Transverse colon (tissue), 3 donors: Measurements from ENCODE around the gene TRABD2B.

Experiments
- POLR2A ChIP-seq: fragments of 450-650 bp; IDR thresholded peaks from one replicate; pipeline ENCODE4 v1.6.1; 2016; ENCODE audit warnings: antibody characterized with exemption, mild to moderate bottlenecking, moderate library complexity
- POLR2AphosphoS5 ChIP-seq, 3 donors: sonication (generic); formaldehyde crosslinking; IDR thresholded peaks; one replicate each; pipeline ENCODE4 v1.6.1; 2016; ENCODE audit warnings: antibody characterized with exemption in 3 of 3

DNA sequence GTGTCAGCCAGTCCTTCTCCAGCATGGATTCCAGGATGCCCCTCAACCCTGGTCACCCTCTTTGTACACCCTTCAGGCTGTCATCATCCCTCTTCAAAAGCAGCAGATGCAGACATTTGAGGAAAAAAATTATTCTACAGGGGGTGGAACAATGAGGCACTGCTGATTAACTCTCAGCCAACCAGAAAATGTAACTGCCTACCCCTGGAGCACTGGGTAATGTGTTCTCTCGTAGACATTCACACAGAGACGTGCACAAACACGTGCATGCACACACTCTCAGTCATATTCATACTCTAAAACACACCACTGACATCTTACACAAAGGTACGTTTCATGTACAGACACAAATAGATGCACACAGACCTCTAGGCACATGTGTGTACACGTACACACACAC, 175.4 kb downstream of the TRABD2B start:
- TF ChIP-seq POLR2A, result no peak
- TF ChIP-seq POLR2AphosphoS5 (IDR thresholded peaks at IDR 0.05), result no peak
